AG09309 (cell line): ENCODE measurements around the gene TACC2.

Source experiments
- DNase-seq: peaks from one replicate; pipeline ENCODE4 v3.0.0-alpha.2; 2010; ENCODE audit warnings: low read depth
- H3K4me3 ChIP-seq: 2 replicates; pipeline ENCODE4 v1.5.1; 2011; ENCODE audit warnings: mild to moderate bottlenecking, low read depth, low read length, moderate library complexity; ENCODE audit not compliant: control insufficient read depth
- TF ChIP-seq, protein P1 (sequence below): IDR thresholded peaks from 2 replicates; pipeline ENCODE4 v1.5.1; 2011; ENCODE audit warnings: mild to moderate bottlenecking, low read depth, low read length, inconsistent platforms; ENCODE audit not compliant: insufficient read depth, control insufficient read depth; ENCODE audit errors: missing control alignments

The TACC2 gene

DNA sequence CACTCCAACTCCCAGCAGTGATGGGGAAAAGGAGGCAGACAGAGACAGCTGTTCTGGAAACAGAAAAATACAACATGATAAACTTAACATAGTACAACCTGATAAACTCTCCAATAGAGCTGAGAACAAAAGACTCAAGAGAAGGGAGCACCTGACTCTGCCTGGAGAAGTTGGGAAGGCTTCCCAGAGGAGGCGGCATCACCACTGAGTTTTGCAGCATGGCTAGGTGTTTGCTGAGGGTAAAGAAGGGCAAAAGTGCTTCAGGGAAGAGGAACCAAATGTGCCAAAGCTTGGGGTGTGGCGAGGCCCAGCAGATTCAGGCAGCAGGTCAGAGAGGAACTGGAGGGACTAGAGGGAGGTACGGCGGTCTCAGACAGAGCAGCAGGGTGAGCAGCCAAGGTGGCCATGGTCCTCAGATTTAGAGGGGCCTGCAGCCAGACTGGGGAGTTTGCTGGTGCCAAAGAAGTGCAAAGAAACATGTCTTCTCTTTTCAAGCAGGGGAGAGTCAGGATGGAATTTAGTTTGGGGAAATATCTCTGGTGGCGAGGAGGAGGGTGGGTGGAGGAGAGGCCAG is 162.2 kb downstream of the TACC2 start:
- TF ChIP-seq, protein P1, sequence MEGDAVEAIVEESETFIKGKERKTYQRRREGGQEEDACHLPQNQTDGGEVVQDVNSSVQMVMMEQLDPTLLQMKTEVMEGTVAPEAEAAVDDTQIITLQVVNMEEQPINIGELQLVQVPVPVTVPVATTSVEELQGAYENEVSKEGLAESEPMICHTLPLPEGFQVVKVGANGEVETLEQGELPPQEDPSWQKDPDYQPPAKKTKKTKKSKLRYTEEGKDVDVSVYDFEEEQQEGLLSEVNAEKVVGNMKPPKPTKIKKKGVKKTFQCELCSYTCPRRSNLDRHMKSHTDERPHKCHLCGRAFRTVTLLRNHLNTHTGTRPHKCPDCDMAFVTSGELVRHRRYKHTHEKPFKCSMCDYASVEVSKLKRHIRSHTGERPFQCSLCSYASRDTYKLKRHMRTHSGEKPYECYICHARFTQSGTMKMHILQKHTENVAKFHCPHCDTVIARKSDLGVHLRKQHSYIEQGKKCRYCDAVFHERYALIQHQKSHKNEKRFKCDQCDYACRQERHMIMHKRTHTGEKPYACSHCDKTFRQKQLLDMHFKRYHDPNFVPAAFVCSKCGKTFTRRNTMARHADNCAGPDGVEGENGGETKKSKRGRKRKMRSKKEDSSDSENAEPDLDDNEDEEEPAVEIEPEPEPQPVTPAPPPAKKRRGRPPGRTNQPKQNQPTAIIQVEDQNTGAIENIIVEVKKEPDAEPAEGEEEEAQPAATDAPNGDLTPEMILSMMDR = no peak
- no peak overlapping the region for H3K4me3 ChIP-seq
- no peak for DNase-seq

DNA sequence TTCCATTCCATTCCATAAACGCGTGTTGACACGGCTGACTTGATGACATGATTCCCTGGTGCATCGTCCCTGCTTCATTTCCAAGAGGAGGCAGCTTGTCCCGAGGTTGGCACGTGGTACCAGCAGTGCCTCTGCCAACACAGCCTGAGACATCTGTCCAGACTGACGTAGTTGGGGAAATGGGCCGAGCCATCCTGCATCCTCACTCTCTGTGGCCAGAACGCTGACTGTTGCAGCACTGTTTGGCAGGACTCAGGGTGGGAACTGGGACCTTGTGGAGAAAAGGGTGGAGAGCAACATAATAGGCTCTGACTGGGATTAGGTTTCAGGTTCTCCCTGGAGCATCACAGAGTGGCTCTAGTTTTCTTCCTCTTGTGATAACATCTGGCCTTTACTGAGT is 163.6 kb downstream of the TACC2 start:
- TF ChIP-seq, protein P1 = no peak
- peak; percentile 67 for DNase-seq
- H3K4me3 ChIP-seq = no peak overlapping the region

DNA sequence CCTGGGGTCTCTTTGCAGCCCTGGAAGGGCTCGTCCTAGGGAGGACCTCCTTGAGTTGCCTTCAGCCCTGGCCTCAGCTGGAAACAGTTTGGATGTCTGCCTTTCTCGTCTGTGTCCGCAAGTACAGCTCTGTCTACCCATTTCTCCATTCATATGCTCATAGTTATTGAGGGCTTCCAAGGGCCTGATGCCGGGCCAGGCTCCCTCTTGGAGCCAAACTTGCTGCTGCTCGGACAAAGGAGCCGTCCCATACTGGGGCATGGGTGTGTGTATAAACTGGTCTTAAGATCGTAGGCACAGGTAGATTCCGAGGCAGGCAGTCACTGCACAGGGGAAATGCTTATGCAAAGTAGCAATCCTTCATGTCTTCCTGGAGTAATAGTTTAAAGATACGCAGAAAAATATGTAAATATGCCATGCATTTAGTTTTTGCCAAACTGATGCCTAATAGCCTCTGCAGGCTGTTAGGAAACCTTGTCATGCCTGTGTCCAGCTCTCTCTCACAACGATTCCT is 165.1 kb downstream of the TACC2 start:
- TF ChIP-seq, protein P1 = no peak
- DNase-seq = no peak
- H3K4me3 ChIP-seq = no peak overlapping the region

DNA sequence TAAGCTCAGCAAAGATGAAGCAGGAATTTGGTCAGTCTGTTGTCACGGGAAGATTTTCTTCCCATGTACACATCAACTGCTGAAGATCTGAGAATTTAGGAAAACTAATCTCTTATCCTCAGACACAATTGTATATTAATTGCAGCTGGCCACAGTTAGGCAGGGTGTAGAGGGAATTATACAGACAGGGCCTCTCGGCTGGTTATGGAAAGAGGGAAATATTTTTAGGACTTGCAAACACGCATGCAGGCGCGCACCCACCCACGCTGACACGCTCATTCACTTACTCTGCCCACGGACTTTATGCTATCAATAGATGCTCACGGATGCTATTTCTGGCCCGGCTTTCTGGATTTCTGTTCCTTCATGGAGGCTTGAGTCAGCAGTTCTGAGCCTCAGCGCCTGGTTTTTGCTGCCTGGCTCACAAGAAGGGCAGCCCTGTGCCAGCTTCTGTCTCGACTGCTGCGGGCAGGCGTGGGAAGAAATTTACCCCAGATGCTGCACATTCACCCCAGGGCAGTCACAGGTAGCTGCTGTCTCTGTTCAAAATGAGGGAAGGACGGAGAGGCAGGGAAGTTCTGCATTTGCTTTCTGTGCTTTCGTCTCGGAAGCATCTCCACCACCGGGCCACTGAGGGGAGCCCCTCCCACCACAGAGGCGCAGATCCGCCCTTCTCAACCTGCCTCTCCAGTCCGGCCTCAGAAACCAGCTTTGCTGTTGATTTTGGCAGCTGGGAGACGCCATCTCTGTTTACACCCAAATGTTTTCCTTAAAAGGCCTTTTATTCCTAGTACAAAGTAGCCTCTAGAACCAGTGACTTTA is 165.8 kb downstream of the TACC2 start:
- DNase-seq = peak; percentile 45
- TF ChIP-seq, protein P1 = no peak
- peak overlapping the region; percentile 27 for H3K4me3 ChIP-seq

DNA sequence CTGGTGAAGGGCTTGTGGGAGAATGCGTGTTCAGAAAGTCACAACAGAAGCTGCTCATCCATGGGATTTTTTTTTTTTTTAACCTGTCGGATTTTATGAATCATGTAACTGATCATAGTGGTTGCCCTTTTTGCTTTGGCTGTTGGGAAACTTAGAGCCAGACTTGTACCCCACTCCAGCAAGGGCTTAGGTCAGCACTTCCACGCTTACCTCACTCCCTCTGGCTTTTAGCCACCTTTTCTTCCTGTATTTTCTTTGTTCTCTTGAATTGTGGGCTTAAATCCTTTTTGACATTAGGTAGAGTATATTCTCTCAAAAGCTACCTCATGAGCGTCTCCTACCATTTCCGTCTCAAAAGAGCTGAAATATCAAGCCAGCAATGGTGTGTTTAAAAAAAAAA is 168.5 kb downstream of the TACC2 start:
- TF ChIP-seq, protein P1 = no peak
- no peak for DNase-seq
- H3K4me3 ChIP-seq = no peak overlapping the region

DNA sequence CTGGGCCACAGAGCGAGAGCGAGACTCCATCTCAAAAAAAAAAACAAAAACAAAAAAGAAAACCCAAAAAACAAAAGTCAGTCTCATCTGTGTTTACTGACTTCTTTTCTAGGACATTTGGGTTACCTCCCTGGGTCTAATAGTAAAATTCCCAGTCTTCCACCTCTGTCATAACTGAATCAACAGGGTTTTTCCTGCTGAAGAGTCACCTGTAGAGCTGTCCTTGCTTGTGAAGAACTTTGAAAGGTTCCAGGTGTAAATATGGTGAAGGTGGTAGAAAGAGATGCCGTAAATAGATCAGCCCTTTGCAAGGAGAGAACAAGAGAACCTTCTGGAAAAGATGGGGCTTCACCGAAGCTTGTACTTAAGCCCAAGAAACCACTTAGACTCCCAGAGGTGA is 169.4 kb downstream of the TACC2 start:
- TF ChIP-seq, protein P1 = no peak
- H3K4me3 ChIP-seq = no peak overlapping the region
- no peak for DNase-seq
